Keratinocyte (primary cell): Measurements from ENCODE around the gene ZBTB18. TPM values are rescaled to one million over a fixed set of nuclear protein-coding genes. Genes with fewer than 3 reads are reported as not detected.

ENCODE experiments used
- DNase-seq: peaks from one replicate; pipeline ENCODE4 v3.0.0-alpha.2; 2011; ENCODE audit warnings: low read depth, missing footprints, low spot score
- FAIRE-seq: peaks from 2 replicates; lab custom pipeline; 2011; peaks lifted over from hg19 to GRCh38; lab: Jason Lieb, UNC
- H2AFZ ChIP-seq: 2 replicates; pipeline ENCODE4 v1.6.0; 2012; ENCODE audit warnings: low read length, control low read depth, inconsistent platforms; ENCODE audit not compliant: control insufficient read depth
- H3K27ac ChIP-seq: 2 replicates; pipeline ENCODE4 v1.5.1; 2011; ENCODE audit warnings: low read length; ENCODE audit not compliant: control insufficient read depth, insufficient read depth
- H3K27me3 ChIP-seq: 3 replicates; pipeline ENCODE4 v1.6.0; 2011; ENCODE audit warnings: low read length; ENCODE audit not compliant: control insufficient read depth, insufficient read depth; ENCODE audit errors: extremely low read depth
- H3K36me3 ChIP-seq, 2 experiments: 2 replicates in 1 of 2; 3 replicates in 1 of 2; pipeline ENCODE4 v1.5.1; 2011; ENCODE audit warnings: low read length in 2 of 2, mild to moderate bottlenecking in 1 of 2; ENCODE audit not compliant: control insufficient read depth in 2 of 2, insufficient read depth in 2 of 2; ENCODE audit errors: extremely low read depth in 1 of 2
- H3K4me1 ChIP-seq: 3 replicates; pipeline ENCODE4 v1.5.1; 2011; ENCODE audit warnings: low read length; ENCODE audit not compliant: control insufficient read depth, insufficient read depth; ENCODE audit errors: extremely low read depth
- H3K4me2 ChIP-seq: 3 replicates; pipeline ENCODE4 v1.6.0; 2011; ENCODE audit warnings: low read depth, low read length; ENCODE audit not compliant: control insufficient read depth, insufficient read depth; ENCODE audit errors: extremely low read depth
- H3K4me3 ChIP-seq, 3 experiments: fragments of 200-600 bp in 1 of 3; sonication (generic) in 1 of 3; 2 replicates in 2 of 3; 3 replicates in 1 of 3; pipeline ENCODE4 v1.5.1; 2011 to 2016; ENCODE audit warnings: low read length in 3 of 3, mild to moderate bottlenecking in 3 of 3, control low read depth in 2 of 3, inconsistent platforms in 1 of 3, low read depth in 1 of 3, mixed read lengths in 1 of 3, mixed run types in 1 of 3, moderate library complexity in 1 of 3; ENCODE audit not compliant: control insufficient read depth in 2 of 3, insufficient read depth in 2 of 3; ENCODE audit errors: extremely low read depth in 1 of 3
- H3K79me2 ChIP-seq: 2 replicates; pipeline ENCODE4 v1.6.0; 2012; ENCODE audit warnings: low read length; ENCODE audit not compliant: control insufficient read depth, insufficient read depth
- H3K9ac ChIP-seq: 3 replicates; pipeline ENCODE4 v1.6.0; 2011; ENCODE audit warnings: low read length; ENCODE audit not compliant: control insufficient read depth, insufficient read depth; ENCODE audit errors: extremely low read depth
- H3K9me1 ChIP-seq: 3 replicates; pipeline ENCODE4 v1.6.0; 2011; ENCODE audit warnings: low read length; ENCODE audit not compliant: control insufficient read depth, insufficient read depth; ENCODE audit errors: extremely low read depth
- H3K9me3 ChIP-seq: 2 replicates; pipeline ENCODE4 v1.5.1; 2012; ENCODE audit warnings: low read depth, low read length; ENCODE audit not compliant: control insufficient read depth
- H4K20me1 ChIP-seq: 3 replicates; pipeline ENCODE4 v1.6.0; 2011; ENCODE audit warnings: low read length; ENCODE audit not compliant: control insufficient read depth, insufficient read depth; ENCODE audit errors: extremely low read depth
- EZH2 ChIP-seq: IDR thresholded peaks from one replicate; pipeline ENCODE4 v1.6.1; 2012; ENCODE audit warnings: inconsistent platforms, mild to moderate bottlenecking, low read length, moderate library complexity
- dilution Hi-C: fragments of 300-500 bp; cut with MboI; formaldehyde crosslinking; loops from one replicate; pipeline ENCODE4 v1.7.0; 2020; ENCODE audit warnings: low sequenced_read_pairs; ENCODE audit not compliant: extremely low pct_ligation_motif_present
- polyA plus RNA-seq, 5 experiments: library from polyadenylated mRNA; depleted of rRNA in 3 of 5; stranded (reverse) in 3 of 5; stranded (forward) in 1 of 5; unstranded in 1 of 5; fragments of >200 nt; gene quantifications; 1 replicate in 1 of 5; 2 replicates in 3 of 5; 3 replicates in 1 of 5; pipeline versions ENCODE4 v1.2.1 to v1.2.3, GENCODE V29; 2011 to 2012; ENCODE audit warnings: missing spikeins in 2 of 5, low read depth in 1 of 5, low replicate concordance in 1 of 5
- TF ChIP-seq, protein P1 (sequence below), 3 experiments: IDR thresholded peaks in 1 of 3; conservative IDR thresholded peaks in 1 of 3; optimal IDR thresholded peaks in 1 of 3; 2 replicates in 2 of 3; 3 replicates in 1 of 3; pipeline versions ENCODE3 to v1.5.1; 2011; ENCODE audit warnings: low read length in 3 of 3, mild to moderate bottlenecking in 3 of 3, moderate library complexity in 2 of 3, control low read depth in 1 of 3, inconsistent platforms in 1 of 3; ENCODE audit not compliant: insufficient read depth in 2 of 3; ENCODE audit errors: extremely low read depth in 1 of 3

ZBTB18 gene
- polyA plus RNA-seq, 1 donor (not counting 4 experiments of a cell fraction or from before 2014, with no cell fraction given): 5.8 TPM

DNA sequence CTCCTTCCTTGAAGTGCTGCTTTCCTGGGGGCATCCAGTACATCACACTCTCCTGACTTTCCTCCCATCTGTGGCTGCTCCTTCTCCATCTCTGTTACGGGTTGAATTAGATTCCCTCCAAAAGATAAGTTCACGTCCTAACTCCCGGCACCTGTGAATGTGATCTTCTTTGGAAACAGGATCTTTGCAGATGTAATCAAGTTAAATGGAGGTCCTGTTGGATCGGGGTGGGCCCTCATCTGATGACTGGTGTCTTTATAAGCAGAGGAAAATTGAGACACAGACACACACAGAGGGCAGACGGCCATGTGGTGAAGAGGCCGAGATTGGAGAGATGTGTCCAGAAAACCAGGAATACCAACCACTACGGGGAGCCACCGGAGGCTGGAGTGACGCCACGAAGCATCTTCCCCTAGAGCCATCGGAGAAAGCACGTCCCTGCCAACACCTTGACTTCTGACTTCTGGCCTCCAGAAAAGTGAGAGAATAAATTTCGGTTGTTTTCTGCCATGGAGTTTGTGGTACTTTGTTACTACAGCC lies 36.0 kb downstream of the ZBTB18 start:
- FAIRE-seq: no peak
- H3K9ac ChIP-seq: no peak overlapping the region
- H3K36me3 ChIP-seq: no peaks in the 10 kb centered on the region
- H3K9me3 ChIP-seq: peaks cover 3% of the 10 kb centered on the region
- no peaks in the 10 kb centered on the region for H4K20me1 ChIP-seq
- DNase-seq: no peak
- TF ChIP-seq EZH2: no peak
- TF ChIP-seq, protein P1, sequence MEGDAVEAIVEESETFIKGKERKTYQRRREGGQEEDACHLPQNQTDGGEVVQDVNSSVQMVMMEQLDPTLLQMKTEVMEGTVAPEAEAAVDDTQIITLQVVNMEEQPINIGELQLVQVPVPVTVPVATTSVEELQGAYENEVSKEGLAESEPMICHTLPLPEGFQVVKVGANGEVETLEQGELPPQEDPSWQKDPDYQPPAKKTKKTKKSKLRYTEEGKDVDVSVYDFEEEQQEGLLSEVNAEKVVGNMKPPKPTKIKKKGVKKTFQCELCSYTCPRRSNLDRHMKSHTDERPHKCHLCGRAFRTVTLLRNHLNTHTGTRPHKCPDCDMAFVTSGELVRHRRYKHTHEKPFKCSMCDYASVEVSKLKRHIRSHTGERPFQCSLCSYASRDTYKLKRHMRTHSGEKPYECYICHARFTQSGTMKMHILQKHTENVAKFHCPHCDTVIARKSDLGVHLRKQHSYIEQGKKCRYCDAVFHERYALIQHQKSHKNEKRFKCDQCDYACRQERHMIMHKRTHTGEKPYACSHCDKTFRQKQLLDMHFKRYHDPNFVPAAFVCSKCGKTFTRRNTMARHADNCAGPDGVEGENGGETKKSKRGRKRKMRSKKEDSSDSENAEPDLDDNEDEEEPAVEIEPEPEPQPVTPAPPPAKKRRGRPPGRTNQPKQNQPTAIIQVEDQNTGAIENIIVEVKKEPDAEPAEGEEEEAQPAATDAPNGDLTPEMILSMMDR (optimal IDR thresholded peaks at IDR 0.05 in 1 of 3, IDR thresholded peaks at IDR 0.05 in 1 of 3, conservative IDR thresholded peaks at IDR 0.05 in 1 of 3; ENCODE audit: extremely low read depth in 1 of 3, insufficient read depth in 2 of 3, low read length in 3 of 3): no peak
- H3K27ac ChIP-seq: no peak overlapping the region
- H2AFZ ChIP-seq: no peak overlapping the region
- H3K4me3 ChIP-seq: no peak overlapping the region
- H3K9me1 ChIP-seq: no peaks in the 10 kb centered on the region
- no peaks in the 10 kb centered on the region for H3K79me2 ChIP-seq
- peaks cover 3% of the 10 kb centered on the region for H3K27me3 ChIP-seq
- dilution Hi-C loops: no loop called here
- no peaks in the 10 kb centered on the region for H3K4me1 ChIP-seq
- H3K4me2 ChIP-seq: no peak overlapping the region

DNA sequence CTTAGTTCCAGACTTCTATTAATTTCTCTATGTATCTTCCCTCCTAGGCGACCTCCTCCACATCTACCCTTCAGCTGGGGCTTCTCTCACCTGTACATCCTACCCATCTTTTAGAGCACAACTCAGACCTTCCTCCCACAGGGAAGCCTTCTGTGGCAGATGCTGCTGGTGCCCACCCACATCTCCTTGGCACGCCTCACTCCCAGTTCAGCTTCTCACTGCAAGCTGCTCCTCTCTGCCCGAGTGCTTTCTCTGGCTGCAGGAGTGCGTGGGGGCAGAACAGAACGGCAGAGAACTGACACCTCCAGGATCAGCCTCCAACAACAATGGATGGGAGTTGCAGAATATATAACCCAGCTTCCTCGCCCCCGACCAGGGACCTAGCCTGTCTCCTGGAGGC lies 36.5 kb downstream of the ZBTB18 start:
- H3K9ac ChIP-seq: no peak overlapping the region
- H4K20me1 ChIP-seq: no peaks in the 10 kb centered on the region
- H3K27me3 ChIP-seq: peaks cover 3% of the 10 kb centered on the region
- no peak for TF ChIP-seq EZH2
- H3K79me2 ChIP-seq: no peaks in the 10 kb centered on the region
- H3K4me3 ChIP-seq: no peak overlapping the region
- H3K9me1 ChIP-seq: no peaks in the 10 kb centered on the region
- no peak overlapping the region for H3K27ac ChIP-seq
- H3K9me3 ChIP-seq: peaks cover 3% of the 10 kb centered on the region
- dilution Hi-C loops: no loop called here
- no peaks in the 10 kb centered on the region for H3K36me3 ChIP-seq
- no peaks in the 10 kb centered on the region for H3K4me1 ChIP-seq
- no peak overlapping the region for H2AFZ ChIP-seq
- DNase-seq: no peak
- no peak overlapping the region for H3K4me2 ChIP-seq
- no peak for FAIRE-seq

DNA sequence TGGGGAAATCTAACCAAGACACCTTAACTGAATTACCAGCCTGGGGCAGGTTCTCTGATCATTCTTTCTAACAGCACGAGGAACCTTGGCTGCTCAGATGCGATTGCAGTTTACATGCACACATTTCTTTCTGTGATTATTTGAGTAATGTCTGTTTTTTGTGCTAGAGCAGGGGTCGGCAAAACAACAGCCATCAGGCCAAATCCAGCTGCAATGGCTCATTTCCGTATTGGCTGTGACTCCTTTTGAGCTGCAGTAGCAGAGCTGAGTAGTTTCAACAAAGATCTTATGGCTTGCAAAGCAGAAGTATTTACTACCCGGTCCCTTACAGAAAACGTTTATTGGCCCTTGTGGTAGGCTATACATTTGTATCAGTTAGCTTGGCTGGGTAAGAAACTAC lies 37.1 kb downstream of the ZBTB18 start:
- H3K27me3 ChIP-seq: peaks cover 3% of the 10 kb centered on the region
- no peak overlapping the region for H3K4me3 ChIP-seq
- TF ChIP-seq, protein P1 (optimal IDR thresholded peaks at IDR 0.05 in 1 of 3, IDR thresholded peaks at IDR 0.05 in 1 of 3, conservative IDR thresholded peaks at IDR 0.05 in 1 of 3; ENCODE audit: extremely low read depth in 1 of 3, insufficient read depth in 2 of 3, low read length in 3 of 3): no peak
- TF ChIP-seq EZH2: no peak
- H3K4me1 ChIP-seq: no peaks in the 10 kb centered on the region
- H3K9ac ChIP-seq: no peak overlapping the region
- no peak for DNase-seq
- H3K36me3 ChIP-seq: no peaks in the 10 kb centered on the region
- H3K4me2 ChIP-seq: no peak overlapping the region
- H4K20me1 ChIP-seq: no peaks in the 10 kb centered on the region
- no peak overlapping the region for H2AFZ ChIP-seq
- dilution Hi-C loops: no loop called here
- H3K9me3 ChIP-seq: peaks cover 3% of the 10 kb centered on the region
- no peaks in the 10 kb centered on the region for H3K9me1 ChIP-seq
- H3K79me2 ChIP-seq: no peaks in the 10 kb centered on the region
- FAIRE-seq: no peak
- no peak overlapping the region for H3K27ac ChIP-seq
